GM21717 (cell line): ENCODE results near the gene CTNNA3.
A peak's percentile ranks its signal among the peaks of the same experiment; 100 is the strongest.
"Not testable (repeated sequence)": the region's sequence is repeated elsewhere in the genome, so short reads cannot be mapped to it uniquely, and the experiment has no call there.

ENCODE experiments used
- ATAC-seq: cut with Tn5 transposase; IDR thresholded peaks from one replicate; pipeline ENCODE4 v1.9.1; 2021; ENCODE audit warnings: mild to moderate bottlenecking, moderate library complexity; ENCODE audit not compliant: unreplicated experiment

CTNNA3 gene

DNA sequence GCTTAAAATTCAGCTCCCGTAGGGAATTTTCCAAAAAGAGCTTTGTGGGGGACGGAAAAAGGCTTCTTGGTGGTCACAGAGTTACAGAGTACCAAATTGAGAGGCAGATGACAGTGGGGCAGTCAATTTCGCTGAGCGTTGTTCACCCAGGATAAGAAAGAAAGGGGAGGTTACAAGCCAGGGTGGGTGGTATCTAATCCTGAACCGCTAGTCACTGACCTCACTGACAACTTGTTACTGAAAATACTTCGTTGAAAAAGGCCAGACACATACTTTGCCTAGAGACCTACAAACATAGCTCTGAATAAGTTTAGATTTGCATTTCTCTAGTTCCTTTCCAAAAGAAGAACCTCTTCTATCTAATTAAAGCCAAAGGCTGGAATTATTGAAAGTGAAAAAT lies at the start of gene CTNNA3:
Gene CTNNA3, minus strand, starts transcription at position 167 of the 400 bp plus-strand sequence.
- ATAC-seq, result peak; percentile 54

GRCh38 chr10:67735430-67735829 lies 39.4 kb upstream of the CTNNA3 start:
- no peak for ATAC-seq

- ATAC-seq, result no peak
Measured at GRCh38 chr10:67733511-67733910, 37.5 kb upstream of the CTNNA3 start.

DNA sequence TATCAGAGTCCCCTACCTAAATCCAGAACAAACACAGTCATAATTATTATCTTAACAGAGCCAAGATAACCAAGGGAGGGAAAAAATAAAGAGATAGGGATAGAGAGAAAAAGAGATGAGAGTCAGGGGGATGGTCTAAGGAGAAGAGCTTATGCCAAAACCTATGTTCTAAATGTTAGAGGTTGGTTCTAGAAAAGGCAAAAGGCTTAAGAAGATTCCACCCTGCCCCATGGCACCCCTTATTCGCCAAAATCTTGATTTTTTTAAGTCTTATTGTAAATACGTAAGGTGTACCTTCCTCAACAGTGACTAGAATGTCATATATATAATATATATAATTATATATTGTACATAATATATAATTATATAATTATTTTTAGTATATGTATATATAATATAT lies 29.6 kb upstream of the CTNNA3 start:
- no peak for ATAC-seq

DNA sequence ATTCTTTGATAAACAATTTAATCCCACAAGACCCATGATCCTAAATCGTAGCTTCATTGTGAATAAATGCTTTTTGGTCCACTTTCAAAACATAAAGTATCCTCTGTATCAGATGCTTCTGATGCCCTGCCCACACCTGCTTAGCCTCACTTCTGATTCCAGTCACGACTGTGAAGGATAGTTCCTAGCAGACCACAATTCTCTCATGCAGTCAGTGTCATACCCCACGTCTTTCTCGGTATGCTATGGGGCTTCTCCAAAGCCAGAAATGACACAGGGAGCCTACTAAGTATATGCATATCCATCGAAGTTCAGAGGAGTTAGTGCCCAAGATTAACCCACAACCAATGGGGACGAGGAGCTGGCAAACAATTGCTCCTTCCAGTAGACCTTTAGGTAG lies 27.6 kb upstream of the CTNNA3 start:
- no peak for ATAC-seq

DNA sequence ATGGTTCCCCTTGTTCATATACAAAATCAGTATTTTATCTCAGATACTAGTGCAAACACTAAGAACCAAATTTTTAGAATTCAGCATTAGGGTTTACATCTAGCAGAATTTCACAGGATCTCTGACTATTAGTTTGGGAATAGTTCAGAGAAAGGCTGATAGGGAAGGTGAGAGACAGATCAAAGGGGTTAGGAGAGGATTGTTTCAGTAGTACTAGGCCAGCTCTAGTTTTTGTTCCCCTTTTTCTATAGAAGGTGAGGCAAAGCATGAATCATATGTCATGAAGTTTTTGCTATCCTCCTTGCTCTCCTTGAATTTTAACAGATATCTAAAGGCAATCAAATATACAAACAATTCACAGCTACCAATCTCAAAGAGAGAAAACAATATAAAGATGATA lies 26.1 kb upstream of the CTNNA3 start:
- peak; percentile 94 for ATAC-seq

DNA sequence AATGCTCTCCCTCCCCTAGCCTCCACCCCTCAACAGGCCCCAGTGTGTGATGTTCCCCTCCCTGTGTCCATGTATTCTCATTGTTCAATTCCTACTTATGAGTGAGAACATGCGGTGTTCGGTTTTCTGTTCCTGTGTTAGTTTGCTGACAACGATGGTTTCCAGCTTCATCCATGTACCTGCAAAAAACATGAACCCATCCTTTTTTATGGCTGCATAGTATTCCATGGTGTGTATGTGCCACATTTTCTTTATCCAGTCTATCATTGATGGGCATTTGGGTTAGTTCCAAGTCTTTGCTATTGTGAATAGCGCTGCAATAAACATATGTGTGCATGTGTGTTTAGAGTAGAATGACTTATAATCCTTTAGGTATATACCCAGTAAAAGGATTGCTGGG lies 20.5 kb upstream of the CTNNA3 start:
- not testable (repeated sequence) for ATAC-seq

DNA sequence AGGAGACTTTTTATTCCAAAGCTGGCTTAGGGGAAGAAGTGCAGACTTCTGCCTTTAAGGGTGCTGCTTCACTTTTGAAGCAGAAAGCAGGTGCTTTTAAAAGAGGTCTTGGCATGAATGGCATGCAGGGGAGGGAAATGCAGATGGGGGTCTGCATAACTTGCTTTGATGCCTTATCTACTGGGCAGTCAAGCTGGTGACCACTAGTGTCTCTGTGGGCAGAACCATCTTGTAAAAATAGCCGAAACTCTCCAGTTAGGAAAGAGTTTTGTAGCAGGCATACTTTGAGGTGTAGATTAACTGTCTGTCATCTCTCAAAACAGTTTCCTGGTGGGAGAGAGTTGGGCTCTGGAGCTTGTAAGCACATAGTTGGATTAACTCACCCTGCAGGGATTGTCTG lies 9.9 kb upstream of the CTNNA3 start:
- no peak for ATAC-seq

GRCh38 chr10:67699613-67700270 lies 3.7 kb upstream of the CTNNA3 start:
- not testable (repeated sequence) for ATAC-seq

- no peak for ATAC-seq
Measured at GRCh38 chr10:67698164-67698563, 2.2 kb upstream of the CTNNA3 start.

- ATAC-seq, result peak; percentile 92
Measured at GRCh38 chr10:67697724-67698131, 1.7 kb upstream of the CTNNA3 start.

GRCh38 chr10:67696679-67697078 lies 684 bp upstream of the CTNNA3 start:
- no peak for ATAC-seq

GRCh38 chr10:67695555-67695954 lies 440 bp downstream of the CTNNA3 start:
- ATAC-seq, result no peak

- not testable (repeated sequence) for ATAC-seq
Measured at GRCh38 chr10:67691861-67692260, 4.1 kb downstream of the CTNNA3 start.

GRCh38 chr10:67690540-67690939 lies 5.5 kb downstream of the CTNNA3 start:
- ATAC-seq, result not testable (repeated sequence)

GRCh38 chr10:67684140-67684539 lies 11.9 kb downstream of the CTNNA3 start:
- not testable (repeated sequence) for ATAC-seq

DNA sequence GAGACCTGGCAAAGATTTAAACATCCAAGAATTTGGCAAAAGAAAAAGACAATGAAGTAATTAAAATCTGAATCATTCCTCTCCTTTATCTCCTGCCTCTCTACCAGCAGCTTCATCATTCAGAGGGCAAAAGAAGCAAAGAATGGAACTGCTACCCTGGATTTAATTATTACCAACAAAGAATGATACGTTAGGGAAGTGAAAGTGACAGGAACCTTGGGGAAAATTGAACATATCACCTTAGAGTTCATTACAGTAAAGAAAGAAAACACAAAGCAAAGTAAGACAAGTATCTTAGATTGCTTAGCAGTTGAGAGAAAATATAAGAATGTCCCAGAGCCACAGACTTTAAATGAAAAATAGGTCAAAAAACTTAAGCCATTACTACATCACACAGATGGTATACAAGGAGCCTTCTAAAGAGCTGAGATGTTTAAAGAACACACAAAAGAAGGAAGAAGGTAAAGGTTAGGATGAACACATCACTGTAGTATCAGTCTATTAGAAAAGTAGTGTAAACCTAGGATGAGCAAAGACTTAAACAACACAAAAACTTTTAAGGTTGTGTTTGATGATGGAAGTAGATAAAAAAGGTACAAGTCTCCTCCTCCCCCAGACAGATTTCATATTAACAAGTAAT lies 17.5 kb downstream of the CTNNA3 start:
- no peak for ATAC-seq

GRCh38 chr10:67676208-67676825 lies 19.7 kb downstream of the CTNNA3 start:
- no peak for ATAC-seq

DNA sequence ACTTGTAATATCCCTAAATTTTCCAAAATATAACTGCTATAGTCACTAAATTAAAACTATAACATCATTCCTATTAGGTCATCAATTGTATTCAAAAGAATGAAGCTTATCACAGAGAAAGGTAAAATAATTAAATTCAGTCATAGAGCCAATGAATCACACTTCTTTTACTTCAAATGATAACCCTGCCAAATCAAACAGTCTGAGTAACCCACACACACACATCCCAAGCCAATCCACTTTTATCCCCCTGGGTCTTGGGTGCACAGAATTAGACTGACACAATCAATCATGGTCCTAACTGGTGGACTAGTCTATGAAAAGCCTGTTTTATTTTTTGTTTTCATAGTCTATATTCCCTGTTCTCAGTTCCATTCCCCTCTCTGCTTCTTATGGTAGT lies 25.6 kb downstream of the CTNNA3 start:
- no peak for ATAC-seq

DNA sequence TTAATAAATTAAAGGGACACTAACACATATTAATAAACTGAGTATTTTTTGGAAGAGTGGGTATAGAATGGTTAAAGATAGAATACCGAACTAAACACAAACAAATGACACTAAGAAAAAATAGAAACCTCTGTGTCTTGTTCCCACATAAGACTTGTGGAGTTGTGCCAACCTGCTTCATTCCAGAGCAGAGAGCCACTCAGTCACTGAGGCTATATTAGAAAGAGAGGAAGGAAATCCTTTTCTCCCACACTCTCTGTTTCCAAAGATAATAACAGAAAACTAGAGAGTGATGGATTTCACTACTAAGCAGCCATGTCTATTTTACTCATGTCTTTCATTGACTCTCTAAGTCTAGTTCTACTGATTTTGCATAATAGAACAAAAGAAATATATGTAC lies 26.0 kb downstream of the CTNNA3 start:
- ATAC-seq, result no peak

GRCh38 chr10:67668448-67668847 lies 27.5 kb downstream of the CTNNA3 start:
- no peak for ATAC-seq

GRCh38 chr10:67667035-67667425 lies 29.0 kb downstream of the CTNNA3 start:
- no peak for ATAC-seq
